ENCODE data around the gene CPB1.

CPB1 gene

DNA sequence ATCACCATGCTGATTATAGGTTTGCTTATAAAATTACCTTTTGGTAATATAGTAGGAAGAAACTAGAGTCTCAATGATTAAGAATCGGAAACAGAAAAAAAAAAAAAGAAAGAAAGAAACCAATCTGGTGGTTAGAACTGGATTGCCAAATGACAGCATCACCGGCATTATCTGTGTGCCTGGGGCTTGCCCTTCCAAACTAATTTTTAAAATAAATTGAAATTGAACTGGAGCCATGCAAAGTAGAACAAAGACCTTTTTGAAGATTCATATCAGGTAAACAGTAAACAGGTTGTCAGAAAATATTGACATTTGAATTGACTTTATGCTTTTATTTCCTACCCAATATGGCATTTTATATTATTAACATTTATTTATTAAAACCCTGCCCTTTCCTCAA lies 11.2 kb upstream of the CPB1 start:
- no peak for DNase-seq (ENCODE audit: low read depth)
- H3K4me3 ChIP-seq (ENCODE audit: low read length) = no peak overlapping the region
- TF ChIP-seq, protein P1, sequence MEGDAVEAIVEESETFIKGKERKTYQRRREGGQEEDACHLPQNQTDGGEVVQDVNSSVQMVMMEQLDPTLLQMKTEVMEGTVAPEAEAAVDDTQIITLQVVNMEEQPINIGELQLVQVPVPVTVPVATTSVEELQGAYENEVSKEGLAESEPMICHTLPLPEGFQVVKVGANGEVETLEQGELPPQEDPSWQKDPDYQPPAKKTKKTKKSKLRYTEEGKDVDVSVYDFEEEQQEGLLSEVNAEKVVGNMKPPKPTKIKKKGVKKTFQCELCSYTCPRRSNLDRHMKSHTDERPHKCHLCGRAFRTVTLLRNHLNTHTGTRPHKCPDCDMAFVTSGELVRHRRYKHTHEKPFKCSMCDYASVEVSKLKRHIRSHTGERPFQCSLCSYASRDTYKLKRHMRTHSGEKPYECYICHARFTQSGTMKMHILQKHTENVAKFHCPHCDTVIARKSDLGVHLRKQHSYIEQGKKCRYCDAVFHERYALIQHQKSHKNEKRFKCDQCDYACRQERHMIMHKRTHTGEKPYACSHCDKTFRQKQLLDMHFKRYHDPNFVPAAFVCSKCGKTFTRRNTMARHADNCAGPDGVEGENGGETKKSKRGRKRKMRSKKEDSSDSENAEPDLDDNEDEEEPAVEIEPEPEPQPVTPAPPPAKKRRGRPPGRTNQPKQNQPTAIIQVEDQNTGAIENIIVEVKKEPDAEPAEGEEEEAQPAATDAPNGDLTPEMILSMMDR (IDR thresholded peaks at IDR 0.05; ENCODE audit: insufficient read depth, low read depth, low read length, missing control alignments) = no peak

- no peak for DNase-seq (ENCODE audit: low read depth)
- TF ChIP-seq, protein P1 (IDR thresholded peaks at IDR 0.05; ENCODE audit: insufficient read depth, low read depth, low read length, missing control alignments) = no peak
- H3K4me3 ChIP-seq (ENCODE audit: low read length) = no peak overlapping the region
Observed at GRCh38 chr3:148816981-148817525, 10.6 kb upstream of the CPB1 start.

DNA sequence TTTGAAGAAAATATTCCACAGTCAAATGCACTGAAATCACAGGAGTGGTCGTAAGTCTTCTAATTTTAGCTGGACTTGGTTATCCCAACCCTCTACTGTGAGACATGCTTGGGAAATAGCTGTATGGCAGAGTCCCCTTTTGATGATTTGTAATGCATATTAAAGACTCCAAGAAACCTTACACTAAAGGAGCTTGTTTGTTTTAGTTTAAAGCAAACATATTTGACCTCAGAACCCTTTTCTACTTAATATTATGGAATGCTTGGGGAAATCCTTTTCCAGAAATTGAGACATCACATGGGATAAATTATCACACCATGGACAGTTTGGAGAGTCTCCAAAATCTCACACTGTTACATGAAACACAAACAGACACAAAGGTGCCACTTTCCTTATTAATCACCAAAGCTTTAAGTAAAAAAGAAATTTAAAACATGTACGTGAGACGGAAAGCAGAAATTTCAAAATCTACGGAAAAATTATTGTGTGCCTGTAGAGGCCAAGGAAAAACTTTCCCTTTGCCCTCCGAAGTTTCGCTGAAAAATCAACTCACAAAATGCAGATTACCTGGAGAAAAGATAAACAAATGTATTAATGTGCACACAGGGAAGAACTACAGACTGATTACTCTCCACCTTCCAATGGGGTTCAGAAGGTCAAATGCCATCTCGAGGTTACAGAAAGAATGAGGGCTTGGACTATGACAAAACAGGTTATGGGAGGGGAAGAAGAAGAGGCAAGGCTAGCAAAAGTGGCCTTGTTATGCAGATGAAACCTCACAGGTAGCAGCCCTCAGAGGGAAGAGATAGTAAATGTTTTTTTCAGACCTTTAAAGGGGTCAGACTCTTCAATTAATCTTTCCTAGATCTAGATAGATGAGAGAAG lies 7.0 kb upstream of the CPB1 start:
- no peak for DNase-seq (ENCODE audit: low read depth)
- TF ChIP-seq, protein P1 (IDR thresholded peaks at IDR 0.05; ENCODE audit: insufficient read depth, low read depth, low read length, missing control alignments) = no peak
- no peak overlapping the region for H3K4me3 ChIP-seq (ENCODE audit: low read length)

GRCh38 chr3:148823026-148823425 lies 4.6 kb upstream of the CPB1 start:
- no peak for DNase-seq (ENCODE audit: low read depth)
- TF ChIP-seq, protein P1 (IDR thresholded peaks at IDR 0.05; ENCODE audit: insufficient read depth, low read depth, low read length, missing control alignments) = no peak
- no peak overlapping the region for H3K4me3 ChIP-seq (ENCODE audit: low read length)

GRCh38 chr3:148825476-148825875 lies 2.1 kb upstream of the CPB1 start:
- no peak for DNase-seq (ENCODE audit: low read depth)
- TF ChIP-seq, protein P1 (IDR thresholded peaks at IDR 0.05; ENCODE audit: insufficient read depth, low read depth, low read length, missing control alignments) = no peak
- no peak overlapping the region for H3K4me3 ChIP-seq (ENCODE audit: low read length)

GRCh38 chr3:148828136-148828690 lies 602 bp downstream of the CPB1 start:
- TF ChIP-seq, protein P1 (IDR thresholded peaks at IDR 0.05; ENCODE audit: insufficient read depth, low read depth, low read length, missing control alignments) = no peak
- H3K4me3 ChIP-seq (ENCODE audit: low read length) = no peak overlapping the region
- DNase-seq (ENCODE audit: low read depth) = no peak
